CD4-positive, alpha-beta T cell treated with Interleukin-4 for 4 hours (primary cell): ENCODE data around the gene TESK1.
A peak's percentile ranks its signal among the peaks of the same experiment; 100 is the strongest.
"Not testable (repeated sequence)": the region's sequence is repeated elsewhere in the genome, so short reads cannot be mapped to it uniquely, and the experiment has no call there.

Source experiments
- DNase-seq: peaks from one replicate; pipeline ENCODE4 v3.0.0-alpha.2; 2020

Gene TESK1

GRCh38 chr9:35616681-35617459 lies 11.8 kb downstream of the TESK1 start:
- DNase-seq = peak; percentile 68

- DNase-seq = no peak
These were observed 12.5 kb downstream of the TESK1 start for GRCh38 chr9:35617548-35617947.

GRCh38 chr9:35618325-35618727 lies 13.3 kb downstream of the TESK1 start, which contains the start of gene CD72:
TSS of gene CD72 (minus strand) at chr9:35618413. CDS start at chr9:35618303, 110 bp downstream.
- no peak for DNase-seq

GRCh38 chr9:35618854-35619799 lies 14.1 kb downstream of the TESK1 start:
- DNase-seq = peak; percentile 40

GRCh38 chr9:35619800-35620158 lies 14.7 kb downstream of the TESK1 start:
- DNase-seq = no peak

GRCh38 chr9:35627575-35627974 lies 22.5 kb downstream of the TESK1 start:
- no peak for DNase-seq

- DNase-seq = no peak
These were observed 23.4 kb downstream of the TESK1 start for GRCh38 chr9:35628389-35628991.

GRCh38 chr9:35629597-35629996 lies 24.5 kb downstream of the TESK1 start:
- no peak for DNase-seq

- no peak for DNase-seq
These were observed 30.7 kb downstream of the TESK1 start for GRCh38 chr9:35635730-35636129.

- DNase-seq = no peak
These were observed 31.2 kb downstream of the TESK1 start for GRCh38 chr9:35636135-35636876.

GRCh38 chr9:35636877-35637246 lies 31.8 kb downstream of the TESK1 start:
- not testable (repeated sequence) for DNase-seq

- not testable (repeated sequence) for DNase-seq
These were observed 32.4 kb downstream of the TESK1 start for GRCh38 chr9:35637427-35637955.

GRCh38 chr9:35638751-35639150 lies 33.7 kb downstream of the TESK1 start:
- peak; percentile 57 for DNase-seq

GRCh38 chr9:35639225-35639624 lies 34.2 kb downstream of the TESK1 start:
- not testable (repeated sequence) for DNase-seq

- no peak for DNase-seq
These were observed 34.6 kb downstream of the TESK1 start for GRCh38 chr9:35639631-35640030.

GRCh38 chr9:35640431-35640830 lies 35.4 kb downstream of the TESK1 start:
- DNase-seq = not testable (repeated sequence)

- not testable (repeated sequence) for DNase-seq
These were observed 36.4 kb downstream of the TESK1 start for GRCh38 chr9:35641478-35641877.

GRCh38 chr9:35643046-35643445 lies 38.0 kb downstream of the TESK1 start:
- no peak for DNase-seq

GRCh38 chr9:35645736-35646135 lies 40.7 kb downstream of the TESK1 start:
- DNase-seq = not testable (repeated sequence)

- DNase-seq = no peak
These were observed 41.1 kb downstream of the TESK1 start for GRCh38 chr9:35646153-35646532.

- DNase-seq = peak; percentile 86
These were observed 41.6 kb downstream of the TESK1 start for GRCh38 chr9:35646533-35647265.
